Stimulated activated effector memory CD8-positive, alpha-beta T cell treated with anti-CD3 and anti-CD28 coated beads, Interleukin-12 subunit alpha, Interleukin-12 subunit beta, amount 100 ng/mL, for 72 hours (primary cell): ENCODE results near the gene SEC22A.
A peak's percentile ranks its signal among the peaks of the same experiment; 100 is the strongest.

ENCODE experiments used
- ATAC-seq: fragments of 150-1000 bp; cut with Tn5 transposase; 2 replicates; pipeline ENCODE4 v1.10.0; 2021
- DNase-seq, 2 donors: peaks; one replicate each; pipeline ENCODE4 v3.0.0; 2021 to 2022; ENCODE audit warnings: low spot score in 2 of 2
- H3K27ac Mint-ChIP-seq: one replicate; pipeline ENCODE4 v1.8.0; 2022; ENCODE audit warnings: mild to moderate bottlenecking, mixed read lengths
- H3K36me3 Mint-ChIP-seq: one replicate; pipeline ENCODE4 v1.8.0; 2022; ENCODE audit warnings: mild to moderate bottlenecking, mixed read lengths
- H3K4me1 Mint-ChIP-seq: one replicate; pipeline ENCODE4 v1.8.0; 2022; ENCODE audit warnings: mixed read lengths
- H3K4me3 Mint-ChIP-seq: one replicate; pipeline ENCODE4 v1.8.0; 2022; ENCODE audit warnings: mild to moderate bottlenecking, mixed read lengths
- H3K9me3 Mint-ChIP-seq: one replicate; pipeline ENCODE4 v1.8.0; 2022; ENCODE audit warnings: mixed read lengths

Gene SEC22A

DNA sequence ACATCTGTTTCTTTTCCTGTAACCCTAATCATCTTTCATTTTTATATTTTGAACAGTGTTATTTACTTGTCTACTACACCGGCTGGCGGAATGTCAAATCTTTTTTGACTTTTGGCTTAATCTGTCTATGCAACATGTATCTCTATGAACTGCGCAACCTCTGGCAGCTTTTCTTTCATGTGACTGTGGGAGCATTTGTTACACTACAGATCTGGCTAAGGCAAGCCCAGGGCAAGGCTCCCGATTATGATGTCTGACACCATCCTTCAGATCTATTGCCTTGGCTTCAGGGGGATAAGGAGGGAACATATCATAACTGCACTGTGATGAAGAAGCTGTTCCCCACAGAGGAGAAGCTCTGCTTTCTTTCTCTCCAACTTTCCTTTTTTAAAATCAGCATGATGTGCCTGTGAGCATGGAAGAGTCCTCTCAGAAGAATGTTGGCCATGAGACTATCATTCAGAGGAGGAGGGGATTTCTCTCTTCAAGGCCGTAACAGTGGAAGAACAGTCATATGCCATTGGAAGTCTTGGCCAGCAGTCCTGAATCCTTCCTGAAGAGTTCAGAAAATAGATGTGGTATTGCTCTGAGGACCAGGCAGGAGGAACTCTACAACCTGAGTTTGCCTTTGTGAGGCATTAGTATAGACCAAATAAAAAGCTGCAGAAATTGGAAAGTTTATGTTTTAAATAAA lies 69.9 kb downstream of the SEC22A start:
- no peaks in the 10 kb centered on the region for H3K9me3 Mint-ChIP-seq
- DNase-seq (no peak), ATAC-seq (no peak)
- H3K4me3 Mint-ChIP-seq, result no peak overlapping the region
- H3K27ac Mint-ChIP-seq, result no peak overlapping the region
- H3K4me1 Mint-ChIP-seq, result peaks cover 1% of the 10 kb centered on the region
- peaks cover 25% of the 10 kb centered on the region for H3K36me3 Mint-ChIP-seq

GRCh38 chr3:123272547-123272946 lies 70.8 kb downstream of the SEC22A start:
- DNase-seq (no peak), ATAC-seq (no peak)
- peaks cover 19% of the 10 kb centered on the region for H3K36me3 Mint-ChIP-seq
- H3K27ac Mint-ChIP-seq, result no peak overlapping the region
- H3K4me3 Mint-ChIP-seq, result no peak overlapping the region
- H3K4me1 Mint-ChIP-seq, result peaks cover 9% of the 10 kb centered on the region
- H3K9me3 Mint-ChIP-seq, result no peaks in the 10 kb centered on the region

GRCh38 chr3:123275691-123276090 lies 73.9 kb downstream of the SEC22A start:
- DNase-seq (no peak), ATAC-seq (peak; percentile 54)
- H3K9me3 Mint-ChIP-seq, result no peaks in the 10 kb centered on the region
- H3K36me3 Mint-ChIP-seq, result peaks cover 8% of the 10 kb centered on the region
- no peak overlapping the region for H3K27ac Mint-ChIP-seq
- no peak overlapping the region for H3K4me3 Mint-ChIP-seq
- H3K4me1 Mint-ChIP-seq, result peaks cover 9% of the 10 kb centered on the region

- Mint-ChIP-seq H3K9me3 (no peaks in the 10 kb centered on the region), H3K27ac (no peak overlapping the region), H3K4me1 (peaks cover 9% of the 10 kb centered on the region)
Measured at GRCh38 chr3:123276346-123277006, 74.7 kb downstream of the SEC22A start.

GRCh38 chr3:123277106-123277505 lies 75.4 kb downstream of the SEC22A start:
- Mint-ChIP-seq H3K27ac (no peak overlapping the region), H3K4me1 (peaks cover 9% of the 10 kb centered on the region), H3K4me3 (no peak overlapping the region), H3K9me3 (no peaks in the 10 kb centered on the region), H3K36me3 (peaks cover 1% of the 10 kb centered on the region)
- ATAC-seq (no peak), DNase-seq (no peak)

More at GRCh38 chr3:123276346-123277006, 74.7 kb downstream of the SEC22A start:
- H3K4me3 Mint-ChIP-seq, result no peak overlapping the region
- H3K36me3 Mint-ChIP-seq, result peaks cover 8% of the 10 kb centered on the region
- no peak for DNase-seq
- no peak for ATAC-seq

DNA sequence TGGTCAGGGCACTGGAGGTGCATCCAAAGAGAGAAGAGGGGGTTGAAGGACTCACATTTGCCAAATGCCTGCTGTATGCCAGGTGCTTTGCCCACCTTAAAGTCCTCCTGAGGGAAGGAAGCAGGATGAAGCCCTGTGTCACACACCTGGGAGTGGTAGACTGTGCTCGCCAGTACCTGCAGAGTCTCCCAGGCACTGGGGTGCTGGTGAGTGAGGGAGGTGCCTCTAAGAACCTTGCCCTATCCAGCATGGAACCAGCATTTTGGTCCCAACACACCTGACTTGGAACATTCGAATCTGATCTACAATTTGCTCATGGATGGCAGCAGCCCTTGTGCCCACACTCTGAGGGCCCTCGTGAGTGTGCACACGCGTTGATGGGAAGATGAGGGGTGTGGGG lies 76.7 kb downstream of the SEC22A start:
- H3K27ac Mint-ChIP-seq, result no peak overlapping the region
- H3K36me3 Mint-ChIP-seq, result no peaks in the 10 kb centered on the region
- no peaks in the 10 kb centered on the region for H3K9me3 Mint-ChIP-seq
- H3K4me1 Mint-ChIP-seq, result peaks cover 9% of the 10 kb centered on the region
- ATAC-seq (no peak), DNase-seq (no peak)
- no peak overlapping the region for H3K4me3 Mint-ChIP-seq

- Mint-ChIP-seq H3K36me3 (no peaks in the 10 kb centered on the region), H3K27ac (no peak overlapping the region), H3K9me3 (no peaks in the 10 kb centered on the region)
Measured at GRCh38 chr3:123279121-123279520, 77.4 kb downstream of the SEC22A start.

DNA sequence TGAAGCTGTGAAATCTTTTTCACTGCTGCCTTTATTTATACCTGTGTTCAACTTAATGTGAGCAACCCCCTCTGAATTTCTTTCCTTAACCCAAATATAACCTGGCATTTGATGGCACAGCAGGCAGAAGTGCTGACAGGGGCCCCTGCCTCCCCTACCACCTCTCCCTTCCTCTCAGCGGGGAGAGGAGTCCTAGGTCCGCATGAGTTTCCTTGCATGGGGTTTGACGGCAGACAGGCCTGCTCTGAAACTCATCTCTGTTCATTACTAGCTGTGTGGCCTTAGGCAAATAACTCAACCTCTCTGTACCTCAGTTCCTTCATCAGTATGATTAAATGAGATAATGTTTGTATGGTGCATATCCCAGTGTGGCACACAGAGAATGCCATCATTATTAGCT lies 79.7 kb downstream of the SEC22A start:
- DNase-seq (no peak), ATAC-seq (no peak)
- Mint-ChIP-seq H3K36me3 (no peaks in the 10 kb centered on the region), H3K27ac (no peak overlapping the region), H3K9me3 (no peaks in the 10 kb centered on the region), H3K4me1 (peaks cover 9% of the 10 kb centered on the region), H3K4me3 (no peak overlapping the region)

More at GRCh38 chr3:123279121-123279520, 77.4 kb downstream of the SEC22A start:
- no peak for DNase-seq
- Mint-ChIP-seq H3K4me1 (peaks cover 9% of the 10 kb centered on the region), H3K4me3 (no peak overlapping the region)
- ATAC-seq, result no peak

GRCh38 chr3:123281929-123282328 lies 80.2 kb downstream of the SEC22A start:
- H3K4me3 Mint-ChIP-seq, result no peak overlapping the region
- H3K27ac Mint-ChIP-seq, result no peak overlapping the region
- H3K36me3 Mint-ChIP-seq, result no peaks in the 10 kb centered on the region
- no peaks in the 10 kb centered on the region for H3K9me3 Mint-ChIP-seq
- peaks cover 6% of the 10 kb centered on the region for H3K4me1 Mint-ChIP-seq
- ATAC-seq, result no peak
- DNase-seq, result no peak

DNA sequence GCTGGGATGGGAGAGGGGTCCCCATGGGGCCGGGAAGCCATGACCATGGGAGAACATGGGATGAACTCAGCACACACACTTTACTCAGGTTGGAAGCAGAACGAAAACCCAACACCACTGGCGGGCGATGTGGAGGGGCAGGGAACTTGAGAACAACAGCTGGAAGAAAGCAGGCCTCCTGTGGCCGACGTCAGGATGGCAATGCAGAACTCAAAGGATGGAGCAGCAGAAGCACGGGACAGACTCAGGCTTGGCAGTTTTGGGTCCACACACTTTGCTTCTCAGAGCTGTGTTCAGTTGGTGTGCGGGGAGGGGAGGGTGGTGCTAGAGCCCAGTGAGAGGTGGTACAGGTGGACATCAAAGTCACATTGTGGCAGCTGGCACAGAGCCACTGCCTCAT lies 80.7 kb downstream of the SEC22A start:
- Mint-ChIP-seq H3K27ac (no peak overlapping the region), H3K4me3 (no peak overlapping the region), H3K36me3 (no peaks in the 10 kb centered on the region), H3K9me3 (peaks cover 3% of the 10 kb centered on the region), H3K4me1 (peaks cover 7% of the 10 kb centered on the region)
- DNase-seq (no peak), ATAC-seq (no peak)

GRCh38 chr3:123283074-123283473 lies 81.3 kb downstream of the SEC22A start:
- peak overlapping the region; percentile 63 for H3K27ac Mint-ChIP-seq
- H3K36me3 Mint-ChIP-seq, result no peaks in the 10 kb centered on the region
- H3K9me3 Mint-ChIP-seq, result peaks cover 3% of the 10 kb centered on the region

DNA sequence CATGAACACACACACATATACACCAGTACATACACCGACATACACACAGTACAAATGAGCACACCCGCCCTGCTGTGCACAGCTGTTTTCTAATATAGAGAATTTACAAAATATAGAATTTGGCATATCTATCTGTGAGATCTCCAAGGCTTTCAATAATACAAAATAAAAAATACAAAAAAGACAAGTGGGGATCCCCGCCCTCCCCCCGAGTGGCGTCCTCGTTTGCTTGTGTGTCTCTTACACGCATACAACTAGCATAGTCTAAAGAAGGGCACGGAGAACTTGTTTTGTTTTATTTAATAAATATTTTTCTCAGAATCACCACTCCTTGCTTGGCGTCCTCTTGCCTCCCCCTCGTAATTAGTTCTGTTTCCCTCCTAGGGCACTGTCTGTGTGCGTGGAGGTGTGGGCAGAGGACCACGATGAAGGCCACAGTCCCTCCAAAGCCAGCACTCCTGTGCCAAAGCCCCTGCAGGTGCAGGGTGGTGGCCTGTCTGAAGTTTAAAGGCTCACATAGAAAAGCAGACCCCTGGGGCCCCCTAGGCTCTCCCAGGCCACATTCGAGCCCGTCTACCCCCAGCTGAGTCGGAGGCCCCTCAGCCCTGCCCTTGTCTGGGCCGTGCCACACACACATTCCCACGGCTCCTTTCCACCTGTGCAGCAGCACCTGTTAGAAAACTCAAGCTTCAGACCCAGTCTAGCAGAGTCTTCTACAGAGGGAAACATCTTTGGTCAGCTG lies 82.1 kb downstream of the SEC22A start:
- no peaks in the 10 kb centered on the region for H3K36me3 Mint-ChIP-seq
- ATAC-seq, result no peak
- H3K4me3 Mint-ChIP-seq, result no peak overlapping the region
- H3K27ac Mint-ChIP-seq, result no peak overlapping the region
- DNase-seq, result no peak
- H3K9me3 Mint-ChIP-seq, result peaks cover 3% of the 10 kb centered on the region
- H3K4me1 Mint-ChIP-seq, result peaks cover 9% of the 10 kb centered on the region

More at GRCh38 chr3:123283074-123283473, 81.3 kb downstream of the SEC22A start:
- DNase-seq (no peak), ATAC-seq (no peak)
- Mint-ChIP-seq H3K4me1 (peaks cover 9% of the 10 kb centered on the region), H3K4me3 (no peak overlapping the region)

- Mint-ChIP-seq H3K4me1 (peaks cover 9% of the 10 kb centered on the region), H3K4me3 (no peak overlapping the region), H3K9me3 (peaks cover 3% of the 10 kb centered on the region), H3K27ac (no peak overlapping the region), H3K36me3 (no peaks in the 10 kb centered on the region)
- no peak for DNase-seq
- ATAC-seq, result no peak
Measured at GRCh38 chr3:123284399-123285010, 82.8 kb downstream of the SEC22A start.

GRCh38 chr3:123285066-123285465 lies 83.3 kb downstream of the SEC22A start:
- Mint-ChIP-seq H3K27ac (no peak overlapping the region), H3K4me3 (no peak overlapping the region), H3K4me1 (peaks cover 9% of the 10 kb centered on the region), H3K36me3 (no peaks in the 10 kb centered on the region), H3K9me3 (peaks cover 3% of the 10 kb centered on the region)
- DNase-seq (no peak), ATAC-seq (no peak)

DNA sequence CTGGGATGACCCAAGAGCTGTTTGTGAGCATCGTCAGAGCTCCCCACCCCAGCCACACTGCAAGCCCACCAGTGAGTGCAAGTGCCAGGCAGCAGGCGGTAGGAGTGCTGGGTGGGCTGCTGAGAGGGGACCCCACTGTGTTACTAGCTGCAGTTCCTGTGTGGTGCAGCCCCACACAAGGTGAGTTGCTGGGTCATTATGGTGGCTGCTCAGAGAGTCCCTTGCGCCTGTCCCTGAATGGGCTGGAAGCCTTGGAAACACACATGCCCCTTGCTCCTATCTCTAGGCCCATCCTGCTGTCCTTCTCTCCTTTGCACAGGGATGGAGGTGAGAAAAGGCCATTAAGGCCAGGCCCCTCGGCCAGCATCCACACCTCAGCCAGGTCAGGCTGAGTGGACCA lies 83.7 kb downstream of the SEC22A start:
- no peak for DNase-seq
- no peak overlapping the region for H3K4me3 Mint-ChIP-seq
- H3K36me3 Mint-ChIP-seq, result no peaks in the 10 kb centered on the region
- no peak overlapping the region for H3K27ac Mint-ChIP-seq
- no peak for ATAC-seq
- peaks cover 9% of the 10 kb centered on the region for H3K4me1 Mint-ChIP-seq
- H3K9me3 Mint-ChIP-seq, result peaks cover 3% of the 10 kb centered on the region
